ENCODE data around the gene TPPP2.
"Not testable (repeated sequence)": the region's sequence is repeated elsewhere in the genome, so short reads cannot be mapped to it uniquely, and the experiment has no call there.

The TPPP2 gene

GRCh38 chr14:20999591-20999990 is 30.4 kb upstream of the TPPP2 start:
- no peak for TF ChIP-seq CTCF (IDR thresholded peaks at IDR 0.05; ENCODE audit: insufficient read depth, missing control alignments)
- FAIRE-seq (no peak), DNase-seq (ENCODE audit: insufficient read length, low spot score) (no peak)

GRCh38 chr14:21001218-21001617 is 28.8 kb upstream of the TPPP2 start:
- FAIRE-seq: no peak

GRCh38 chr14:21003788-21004346 is 26.1 kb upstream of the TPPP2 start:
- DNase-seq (ENCODE audit: insufficient read length, low spot score): no peak
- no peak for TF ChIP-seq CTCF (IDR thresholded peaks at IDR 0.05; ENCODE audit: insufficient read depth, missing control alignments)
- FAIRE-seq: no peak

More at GRCh38 chr14:21001218-21001617, 28.8 kb upstream of the TPPP2 start:
- DNase-seq (ENCODE audit: insufficient read length, low spot score): no peak
- TF ChIP-seq CTCF (IDR thresholded peaks at IDR 0.05; ENCODE audit: insufficient read depth, missing control alignments): no peak

GRCh38 chr14:21009721-21010120 is 20.3 kb upstream of the TPPP2 start:
- not testable (repeated sequence) for DNase-seq (ENCODE audit: insufficient read length, low spot score); FAIRE-seq

- DNase-seq (ENCODE audit: insufficient read length, low spot score) (no peak), FAIRE-seq (no peak)
- TF ChIP-seq CTCF (IDR thresholded peaks at IDR 0.05; ENCODE audit: insufficient read depth, missing control alignments): no peak
Measured at GRCh38 chr14:21011136-21011535, 18.9 kb upstream of the TPPP2 start.

- FAIRE-seq (peak; percentile 63), DNase-seq (ENCODE audit: insufficient read length, low spot score) (peak; percentile 53)
Measured at GRCh38 chr14:21014761-21015190, 15.2 kb upstream of the TPPP2 start.

GRCh38 chr14:21015312-21015711 is 14.7 kb upstream of the TPPP2 start:
- DNase-seq (ENCODE audit: insufficient read length, low spot score) (no peak), FAIRE-seq (no peak)
- no peak for TF ChIP-seq CTCF (IDR thresholded peaks at IDR 0.05; ENCODE audit: insufficient read depth, missing control alignments)

More at GRCh38 chr14:21014761-21015190, 15.2 kb upstream of the TPPP2 start:
- peak; percentile 95 for TF ChIP-seq CTCF (IDR thresholded peaks at IDR 0.05; ENCODE audit: insufficient read depth, missing control alignments)

Measured in D721Med (cell line).